SW480 (cell line): ENCODE data around the gene MAST4.
A peak's percentile ranks its signal among the peaks of the same experiment; 100 is the strongest.

Experiments used
- DNase-seq: peaks from one replicate; pipeline ENCODE4 v3.0.0-alpha.2; 2016; ENCODE audit warnings: low spot score

Gene MAST4

DNA sequence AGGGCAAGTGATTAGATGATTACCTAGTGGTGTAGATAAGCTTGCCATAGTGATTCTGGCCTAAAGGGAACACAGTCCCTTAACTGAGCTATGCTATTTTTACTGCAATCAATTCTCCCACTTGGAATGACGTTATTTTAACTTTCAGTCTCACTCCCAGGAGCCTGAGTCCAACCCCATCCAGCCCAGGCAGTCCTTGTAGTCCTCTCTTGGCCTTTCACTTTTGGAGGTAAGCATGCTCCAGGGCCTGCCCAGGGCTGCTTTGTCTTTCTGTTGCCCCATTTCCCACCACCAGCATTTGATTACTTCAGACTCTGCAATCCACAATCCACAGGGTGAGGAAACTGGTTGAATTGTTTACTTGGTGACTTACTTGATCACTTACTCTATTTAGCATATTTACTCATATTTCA, 367.4 kb downstream of the MAST4 start:
- DNase-seq: no peak

DNA sequence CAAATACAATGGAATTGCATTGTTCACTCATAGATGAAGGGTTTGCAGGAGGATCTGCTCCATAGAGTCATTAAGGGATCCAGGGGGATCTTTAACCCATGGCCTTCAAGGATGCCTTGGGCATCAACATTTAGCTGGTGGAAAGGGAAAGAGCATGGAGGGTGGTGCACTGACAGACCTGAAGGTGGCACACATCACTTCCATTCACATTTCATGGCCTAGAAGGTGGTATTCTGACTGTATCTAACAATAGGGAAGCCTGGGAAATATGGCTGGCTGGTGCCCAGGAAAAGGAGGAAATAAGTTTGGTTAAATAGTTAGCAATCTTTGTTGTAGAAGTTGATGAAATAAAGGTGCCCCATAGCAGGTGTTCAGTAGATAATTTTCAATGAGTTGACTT, 370.2 kb downstream of the MAST4 start:
- DNase-seq: no peak

DNA sequence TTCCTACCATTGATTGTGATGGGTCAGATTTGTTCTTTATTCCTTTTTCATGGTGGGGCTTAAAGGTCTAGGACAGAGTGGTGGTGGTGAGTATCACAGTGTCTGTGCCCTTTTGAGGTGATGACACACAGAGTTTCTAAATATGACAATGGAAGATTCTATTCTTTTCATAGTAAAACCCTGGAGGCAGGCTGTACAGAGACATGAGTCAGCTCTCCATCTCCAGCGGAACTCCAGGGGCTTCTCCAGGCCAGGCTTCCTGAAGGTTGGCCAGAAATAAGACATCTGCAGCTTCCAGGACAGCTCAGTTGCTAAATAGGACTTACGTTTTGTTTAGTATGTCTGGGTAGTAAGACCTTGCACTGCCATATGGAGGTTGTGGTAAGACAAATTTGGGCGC, 370.9 kb downstream of the MAST4 start:
- no peak for DNase-seq

DNA sequence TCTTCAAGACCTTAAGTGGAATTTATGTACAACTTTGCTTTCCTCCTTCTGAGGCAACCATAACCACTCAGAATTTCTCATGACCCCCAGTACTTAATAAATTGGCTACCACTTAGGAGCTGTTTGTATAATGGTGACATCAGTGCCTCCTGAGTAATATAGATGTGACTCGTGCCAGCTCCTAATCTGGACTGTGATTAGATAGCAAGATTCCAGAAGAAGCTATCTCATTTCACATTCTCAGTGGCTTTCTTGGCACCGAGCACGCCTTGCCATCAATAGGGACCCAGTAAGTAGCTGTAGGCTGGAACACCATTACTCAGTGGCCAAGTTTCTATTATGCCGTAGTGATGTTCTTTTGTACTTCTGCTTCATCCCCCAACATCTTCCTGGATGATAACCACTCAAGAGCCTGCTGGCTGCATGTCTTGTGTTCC, 371.7 kb downstream of the MAST4 start:
- DNase-seq: no peak

- no peak for DNase-seq
Observed at GRCh38 chr5:66969484-66969883, 373.3 kb downstream of the MAST4 start.

- DNase-seq: no peak
Observed at GRCh38 chr5:66969963-66970362, 373.8 kb downstream of the MAST4 start.

DNA sequence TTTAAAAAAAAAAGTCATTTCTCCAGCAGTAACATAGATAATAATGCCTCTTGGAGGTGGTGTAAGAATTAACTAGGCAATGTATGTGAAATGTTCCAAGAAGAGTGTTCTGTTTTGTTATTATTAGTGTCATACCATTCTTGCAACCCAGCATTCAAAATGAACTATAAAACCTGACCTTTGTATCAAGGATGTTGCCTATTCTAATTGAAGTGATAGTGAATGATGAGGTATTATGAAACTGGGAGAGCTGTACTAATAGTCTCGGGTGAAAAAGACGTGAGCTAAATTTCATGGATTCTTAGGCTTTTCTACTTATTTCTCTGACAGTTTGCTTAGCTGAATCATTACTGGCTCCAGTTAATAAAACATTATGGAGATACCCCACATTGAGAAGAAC, 375.8 kb downstream of the MAST4 start:
- DNase-seq: no peak

- DNase-seq: no peak
Observed at GRCh38 chr5:66974256-66974655, 378.1 kb downstream of the MAST4 start.

- no peak for DNase-seq
Observed at GRCh38 chr5:66976108-66976507, 379.9 kb downstream of the MAST4 start.

- no peak for DNase-seq
Observed at GRCh38 chr5:66979738-66980137, 383.5 kb downstream of the MAST4 start.

DNA sequence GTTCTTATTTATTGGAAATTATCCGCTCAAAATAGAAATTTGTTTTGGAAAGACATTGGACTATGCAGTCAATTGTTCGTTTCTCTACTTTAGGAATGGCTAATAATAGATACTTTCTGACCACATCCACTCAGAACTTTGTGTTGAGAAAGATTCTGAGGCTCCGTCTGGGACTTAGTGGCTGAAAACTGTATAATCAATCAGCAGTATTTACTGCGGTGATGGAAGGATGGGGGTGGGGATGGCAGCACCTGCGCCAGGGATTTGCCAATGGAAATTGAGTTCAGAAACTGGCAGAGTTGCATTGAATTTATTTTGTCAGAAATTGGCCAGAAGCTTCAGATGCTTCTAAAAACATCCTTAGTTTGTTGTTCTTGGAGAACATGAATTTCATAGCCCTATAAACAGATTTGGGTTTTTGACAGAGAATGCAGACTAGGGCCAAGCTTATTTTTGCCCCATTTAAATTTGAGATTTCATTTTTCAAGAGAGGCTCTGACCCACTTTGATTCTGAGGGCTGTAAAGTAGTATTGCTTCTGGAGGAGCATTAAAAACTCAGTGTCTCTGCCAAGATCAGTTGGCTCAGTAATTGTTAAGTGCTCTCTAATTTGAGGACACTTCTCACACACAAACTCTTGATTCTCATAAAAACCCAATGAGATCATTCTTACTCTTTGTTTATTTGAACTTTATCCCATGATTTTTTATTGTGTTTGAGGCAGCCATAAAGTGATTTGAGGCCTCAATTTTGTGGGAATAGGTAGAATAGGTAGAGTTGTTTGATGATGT, 385.3 kb downstream of the MAST4 start:
- DNase-seq: no peak

- no peak for DNase-seq
Observed at GRCh38 chr5:66982056-66982387, 385.8 kb downstream of the MAST4 start.

GRCh38 chr5:66982470-66982869, 386.3 kb downstream of the MAST4 start:
- no peak for DNase-seq

GRCh38 chr5:66985417-66985816, 389.2 kb downstream of the MAST4 start:
- DNase-seq: no peak

- no peak for DNase-seq
Observed at GRCh38 chr5:66986009-66986408, 389.8 kb downstream of the MAST4 start.

GRCh38 chr5:66986534-66986933, 390.3 kb downstream of the MAST4 start:
- no peak for DNase-seq

- no peak for DNase-seq
Observed at GRCh38 chr5:66987126-66987525, 390.9 kb downstream of the MAST4 start.

DNA sequence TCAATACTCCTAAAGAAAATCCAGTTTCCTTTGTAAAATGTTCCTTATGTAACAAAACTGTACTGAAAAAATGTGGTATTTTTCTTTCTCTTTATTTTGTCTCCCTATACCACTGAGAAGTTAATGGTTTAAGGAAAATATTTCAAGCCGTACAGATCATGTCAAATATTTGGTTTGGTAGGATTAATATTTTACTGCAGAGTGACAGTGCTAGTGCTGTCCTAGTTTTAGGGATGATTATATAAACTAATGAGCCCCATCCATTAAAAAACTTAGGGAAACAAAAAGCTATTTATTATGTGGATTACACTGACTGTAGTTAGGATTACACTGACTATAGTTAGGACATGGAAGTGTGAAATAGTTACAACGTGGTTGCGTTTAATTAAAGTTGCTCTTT, 391.3 kb downstream of the MAST4 start:
- no peak for DNase-seq

- peak; percentile 44 for DNase-seq
Observed at GRCh38 chr5:66987949-66988838, 392.0 kb downstream of the MAST4 start.

DNA sequence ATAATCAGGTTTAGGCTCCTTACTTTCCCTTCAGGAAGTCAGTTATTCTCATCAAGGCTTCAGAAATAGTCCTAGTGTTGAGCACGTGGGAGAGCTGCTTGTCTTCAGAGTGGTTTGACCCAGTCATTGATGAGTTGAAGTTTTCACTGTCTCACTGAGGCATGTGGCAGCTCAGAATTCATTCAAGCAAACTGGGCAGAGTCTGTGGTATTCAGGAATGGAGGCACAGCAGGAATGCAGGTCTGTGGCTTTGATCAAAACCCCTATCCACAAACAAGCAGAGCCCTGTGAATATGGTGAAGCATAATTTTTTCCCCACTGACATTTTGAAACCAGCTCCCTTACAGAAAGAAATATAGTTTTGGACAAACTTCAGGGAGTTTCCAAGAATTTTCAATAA, 393.1 kb downstream of the MAST4 start:
- peak; percentile 77 for DNase-seq

DNA sequence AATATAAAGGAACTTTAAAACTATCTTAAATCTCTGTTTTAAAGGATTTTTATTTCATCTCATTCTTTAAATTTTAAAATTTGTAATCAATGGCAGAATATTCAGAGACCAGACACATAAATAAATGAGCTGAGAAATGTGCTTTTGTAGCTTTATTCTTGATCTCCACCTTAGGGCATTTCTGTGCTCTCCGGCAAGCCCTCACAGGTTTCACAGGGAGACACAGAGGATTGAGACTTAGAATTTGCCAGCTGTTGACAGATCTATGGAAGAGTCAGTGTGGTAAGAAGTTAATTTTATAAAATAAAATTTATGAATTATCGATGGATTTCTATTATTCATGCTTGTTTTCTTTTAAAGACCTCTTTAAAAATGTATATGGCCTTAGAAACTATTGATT, 393.6 kb downstream of the MAST4 start:
- no peak for DNase-seq

- DNase-seq: no peak
Observed at GRCh38 chr5:66991746-66992145, 395.6 kb downstream of the MAST4 start.

DNA sequence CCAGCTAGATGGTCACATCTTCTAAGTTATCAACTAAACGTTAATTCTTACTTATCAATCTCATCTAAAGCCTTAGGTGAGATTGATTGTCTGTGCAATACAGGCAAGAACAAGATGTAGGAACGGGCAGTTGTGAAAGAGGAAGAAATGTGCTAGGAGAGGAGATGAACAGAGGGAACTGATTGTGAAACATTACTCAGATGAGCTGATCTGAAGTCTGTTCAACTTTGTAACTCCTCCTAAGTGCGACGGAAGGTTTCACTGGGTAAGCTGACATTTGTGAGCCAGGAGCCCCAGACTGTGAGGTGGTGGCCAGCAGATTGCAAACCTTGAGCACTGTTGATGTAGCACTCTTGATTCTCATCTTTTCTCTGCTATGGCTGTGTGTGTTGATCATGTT, 396.4 kb downstream of the MAST4 start:
- DNase-seq: no peak
